Measurements from ENCODE around the gene ACOX3. TPM values are rescaled to one million over a fixed set of nuclear protein-coding genes. Genes with fewer than 3 reads are reported as not detected.

The ACOX3 gene
- total and polyA plus RNA-seq, 9 of the 15 experiments (the other 6 are each of a cell fraction or from before 2014, with no cell fraction given) = 0.68 to 7.3 (median 3.7) TPM

GRCh38 chr4:8332038-8332857, 108.3 kb downstream of the ACOX3 start:
- Histone ChIP-seq H3K36me3 (ENCODE audit: control insufficient read depth, insufficient read depth, low read length) (no peaks in the 10 kb centered on the region), H3K4me2 (ENCODE audit: insufficient read depth, low read length) (no peak overlapping the region), H3K9ac (ENCODE audit: insufficient read depth in 1 of 2, low read depth in 2 of 2, low read length in 2 of 2) (no peak overlapping the region), H3K27me3 (ENCODE audit: control insufficient read depth in 2 of 2, insufficient read depth in 2 of 2, low read length in 2 of 2) (peaks cover 0 to 39% of the 10 kb centered on the region in 2 experiments; a peak in 2 of 5 replicates), H3K27ac (ENCODE audit: extremely low read depth, low read depth, low read length) (no peak overlapping the region), H3K4me3 (no peak overlapping the region), H2AFZ (ENCODE audit: low read depth, low read length) (no peak overlapping the region), H3K4me1 (replicated peaks in 1 of 2; ENCODE audit: control insufficient read depth in 2 of 2, insufficient read depth in 2 of 2, low read length in 2 of 2) (peaks cover 5 to 6% of the 10 kb centered on the region in 2 experiments; a peak in 3 of 5 replicates), H3K79me2 (ENCODE audit: control insufficient read depth, insufficient read depth, low read length) (no peaks in the 10 kb centered on the region), H4K20me1 (replicated peaks; ENCODE audit: control insufficient read depth, insufficient read depth, low read length) (0 out of 2 replicates have a peak, but pooled peaks cover 4% of the 10 kb centered on the region), H3K9me1 (ENCODE audit: control insufficient read depth, insufficient read depth, low read length) (no peaks in the 10 kb centered on the region), H3K9me3 (replicated peaks; ENCODE audit: control insufficient read depth, insufficient read depth, low read depth, low read length) (peaks cover 14% of the 10 kb centered on the region)
- ChIA-PET CTCF (ENCODE audit: low intra/inter-chr PET ratio) (no interaction called here), POLR2A (interaction anchor here (0.7 kb wide), 1 partner anchor 20 kb away, joined by 3 read pairs; no protein-coding TSS in a partner anchor)
- FAIRE-seq = no peak
- 5% methylated on average over 12 of the region's 12 CpGs for whole genome bisulfite sequencing (ENCODE audit: insufficient coverage, low coverage, missing lambda C conversion rate)
- intact Hi-C loops (cut with micrococcal nuclease) (no loop called here), in situ Hi-C loops (cut with MboI) (no loop called here)
- BruUV-seq (replicated peaks) = no TSS peak
- DNase-seq (ENCODE audit: extremely low read depth in 1 of 4, low spot score in 3 of 4) = no peak
- no peak for TF ChIP-seq TCF7L2 (IDR thresholded peaks at IDR 0.05; ENCODE audit: low read depth, low read length)
- no peak for TF ChIP-seq PRPF4 (IDR thresholded peaks at IDR 0.05; ENCODE audit: insufficient read depth, low read depth, low read length, poor library complexity, severe bottlenecking)
- TF ChIP-seq HDAC6 (IDR thresholded peaks at IDR 0.05; ENCODE audit: low read depth, low read length) = no peak
- TF ChIP-seq ETV5 (CRISPR knock-in tag; IDR thresholded peaks at IDR 0.05; ENCODE audit: low read depth) = no peak
- no peak for TF ChIP-seq ETV1 (tag; conservative IDR thresholded peaks at IDR 0.05; ENCODE audit: low read depth)
- no peak for TF ChIP-seq KDM5B (IDR thresholded peaks at IDR 0.05; ENCODE audit: insufficient replicate concordance, low read depth, low read length)
- no peak for TF ChIP-seq GATAD2B (IDR thresholded peaks at IDR 0.05; ENCODE audit: borderline replicate concordance)
- no peak for TF ChIP-seq ZZZ3 (IDR thresholded peaks at IDR 0.05)
- TF ChIP-seq IRF2 (CRISPR knock-in tag; IDR thresholded peaks at IDR 0.05) = no peak
- TF ChIP-seq ZNF436 (CRISPR knock-in tag; IDR thresholded peaks at IDR 0.05) = no peak
- TF ChIP-seq FOXJ3 (CRISPR knock-in tag; IDR thresholded peaks at IDR 0.05) = no peak
- no peak for ATAC-seq

Measured in K562 (cell line).